Activated CD8-positive, alpha-beta memory T cell treated with anti-CD3 and anti-CD28 coated beads, Interleukin-2, amount 50 U/mL, for 48 hours (primary cell): ENCODE measurements around the gene TMEM95.

ENCODE experiments used
- DNase-seq: peaks from one replicate; pipeline ENCODE4 v3.0.0-alpha.2; 2020

The TMEM95 gene

GRCh38 chr17:7355053-7355452 lies at the start of gene TMEM95:
Gene TMEM95, plus strand, starts transcription at chr17:7355156. Its CDS starts 49 bp downstream, at chr17:7355205.
- no peak for DNase-seq

- peak; percentile 100 for DNase-seq
These were observed 47.9 kb upstream of the TMEM95 start, which contains the start of gene EIF5A for GRCh38 chr17:7306911-7307685. Gene EIF5A, plus strand, starts transcription at chr17:7307628. Its CDS starts 2,008 bp downstream, at chr17:7309636.

- peak; percentile 80 for DNase-seq
These were observed 47.0 kb upstream of the TMEM95 start for GRCh38 chr17:7307686-7308624.

- peak; percentile 86 for DNase-seq
These were observed 46.1 kb upstream of the TMEM95 start for GRCh38 chr17:7308625-7309433.

GRCh38 chr17:7309628-7310027 lies 45.3 kb upstream of the TMEM95 start:
- no peak for DNase-seq

GRCh38 chr17:7311110-7311705 lies 43.7 kb upstream of the TMEM95 start:
- no peak for DNase-seq

- DNase-seq, result no peak
These were observed 42.4 kb upstream of the TMEM95 start for GRCh38 chr17:7312432-7313087.

- peak; percentile 79 for DNase-seq
These were observed 41.7 kb upstream of the TMEM95 start for GRCh38 chr17:7313088-7313889.

- peak; percentile 69 for DNase-seq
These were observed 40.9 kb upstream of the TMEM95 start for GRCh38 chr17:7313890-7314718.

GRCh38 chr17:7314719-7315569 lies 40.0 kb upstream of the TMEM95 start, which contains the start of gene GPS2:
Gene GPS2, minus strand, starts transcription at chr17:7315360. Its CDS starts 308 bp downstream, at chr17:7315052.
- peak; percentile 98 for DNase-seq

GRCh38 chr17:7315570-7316235 lies 39.3 kb upstream of the TMEM95 start:
- no peak for DNase-seq

GRCh38 chr17:7317161-7317803 lies 37.7 kb upstream of the TMEM95 start:
- no peak for DNase-seq

- no peak for DNase-seq
These were observed 36.7 kb upstream of the TMEM95 start for GRCh38 chr17:7318121-7318860.

GRCh38 chr17:7321466-7321865 lies 33.5 kb upstream of the TMEM95 start:
- DNase-seq, result no peak

GRCh38 chr17:7322520-7323194 lies 32.3 kb upstream of the TMEM95 start:
- DNase-seq, result no peak

GRCh38 chr17:7323731-7324437 lies 31.1 kb upstream of the TMEM95 start:
- DNase-seq, result peak; percentile 90
